ENCODE measurements around the gene GUCD1.

GUCD1 gene

DNA sequence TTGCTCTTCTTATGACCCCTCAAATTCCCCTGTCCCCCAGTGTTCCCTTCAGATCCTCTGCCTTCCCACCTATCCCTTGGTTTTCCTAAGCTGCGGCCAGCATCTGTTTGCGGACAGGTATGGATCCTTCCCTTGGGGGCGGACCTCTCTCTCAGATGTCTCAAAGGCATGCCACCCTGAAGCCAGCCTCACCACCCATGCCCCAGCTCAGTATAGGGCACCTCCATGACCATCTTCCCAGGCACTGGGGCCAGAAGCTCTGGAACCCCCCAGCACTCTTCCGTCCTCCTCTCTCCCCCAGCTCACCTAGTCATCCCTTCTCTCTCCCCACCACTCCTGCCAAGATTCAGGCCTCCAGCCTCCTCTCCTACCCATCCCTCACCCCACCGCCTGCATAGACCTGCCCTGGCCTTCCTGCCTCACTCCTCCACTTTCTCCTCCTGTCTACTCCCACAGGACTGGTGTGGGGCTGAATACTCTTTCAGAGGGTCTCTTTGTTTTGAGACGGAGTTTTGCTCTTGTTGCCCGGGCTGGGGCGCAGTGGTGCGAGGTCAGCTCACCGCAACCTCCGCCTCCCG lies 35.7 kb upstream of the GUCD1 start:
- no peak for DNase-seq (ENCODE audit: low read depth in 2 of 2, low spot score in 1 of 2)

DNA sequence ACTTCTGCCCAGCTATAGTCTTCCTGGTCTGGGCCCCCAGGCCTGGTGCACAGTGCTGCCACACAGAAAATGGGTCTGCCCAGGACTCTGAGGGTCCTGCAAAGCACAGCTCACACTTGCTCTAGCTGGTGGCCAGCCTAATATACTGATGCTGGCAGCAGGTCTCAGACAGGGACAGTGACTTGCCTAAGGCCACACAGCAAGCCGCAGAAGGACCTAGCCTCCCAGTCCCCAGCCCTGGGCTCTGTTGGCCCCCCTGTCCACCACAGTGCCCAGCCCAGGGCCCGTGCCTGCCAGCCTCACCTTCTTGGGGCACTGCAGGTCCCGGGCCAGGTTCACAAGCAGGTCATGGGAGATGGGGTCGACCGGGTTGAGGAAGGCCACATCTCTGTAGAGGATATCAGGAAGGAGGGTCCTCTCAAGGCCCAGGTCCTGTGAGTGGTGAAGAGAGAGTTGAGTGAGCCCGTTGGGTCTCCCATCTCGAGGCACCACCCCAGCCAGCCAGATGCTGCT lies 34.6 kb upstream of the GUCD1 start:
- DNase-seq (ENCODE audit: low read depth in 2 of 2, low spot score in 1 of 2), result no peak

DNA sequence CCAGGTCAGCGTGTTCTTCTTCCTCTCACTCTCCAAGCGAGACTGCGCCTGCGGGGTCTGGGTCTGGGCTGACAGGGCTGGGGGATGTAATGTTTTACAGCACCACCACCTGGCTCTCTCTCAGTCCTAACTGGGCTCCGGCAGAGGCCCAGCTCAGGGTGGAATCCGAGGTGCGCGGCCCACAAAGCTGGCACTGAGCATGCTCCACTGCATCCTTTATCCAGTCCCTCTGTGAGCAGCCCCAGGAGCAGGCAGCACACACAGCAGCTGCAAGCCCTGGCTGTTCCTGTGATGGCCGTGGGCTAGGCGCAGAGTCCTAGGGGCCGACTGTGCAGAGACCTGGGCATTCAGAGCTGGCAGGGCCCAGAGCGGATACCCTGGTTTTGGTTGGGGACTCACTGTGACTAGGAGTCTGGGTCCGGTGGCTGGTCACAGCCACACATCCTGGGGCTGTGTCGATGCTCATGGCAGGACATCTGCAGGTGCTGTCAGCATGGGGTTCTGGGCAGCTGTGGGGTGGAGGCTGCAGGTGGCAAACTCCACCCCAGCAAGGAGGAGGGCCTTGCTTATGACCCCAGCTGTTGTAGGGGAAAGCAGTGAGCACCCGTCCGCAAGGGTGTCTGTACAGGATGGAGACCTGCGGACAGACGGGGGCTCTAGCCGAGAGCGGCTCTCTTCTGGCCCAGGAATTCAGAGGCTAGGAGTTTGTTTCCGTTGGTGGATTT lies 34.0 kb upstream of the GUCD1 start:
- no peak for DNase-seq (ENCODE audit: low read depth in 2 of 2, low spot score in 1 of 2)

DNA sequence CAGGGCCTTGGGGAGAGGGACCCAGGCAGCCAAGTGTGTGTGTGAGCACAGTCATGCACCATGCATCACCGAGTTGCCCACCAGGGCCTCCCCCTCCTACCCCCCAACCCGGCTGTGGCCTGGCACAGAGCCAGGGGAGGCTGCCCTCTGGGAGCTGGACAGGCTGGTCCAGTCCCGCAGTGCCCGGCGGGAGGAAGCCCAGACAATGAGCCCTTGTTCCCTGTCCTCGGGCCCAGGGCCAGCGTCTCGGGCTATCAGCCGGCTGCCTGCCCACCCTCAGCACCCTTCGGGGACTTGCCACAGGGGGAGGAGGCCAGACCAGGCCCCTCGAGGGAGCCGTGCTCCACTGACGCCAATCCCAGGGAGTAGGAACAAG lies 33.4 kb upstream of the GUCD1 start:
- DNase-seq (ENCODE audit: low read depth in 2 of 2, low spot score in 1 of 2), result no peak

DNA sequence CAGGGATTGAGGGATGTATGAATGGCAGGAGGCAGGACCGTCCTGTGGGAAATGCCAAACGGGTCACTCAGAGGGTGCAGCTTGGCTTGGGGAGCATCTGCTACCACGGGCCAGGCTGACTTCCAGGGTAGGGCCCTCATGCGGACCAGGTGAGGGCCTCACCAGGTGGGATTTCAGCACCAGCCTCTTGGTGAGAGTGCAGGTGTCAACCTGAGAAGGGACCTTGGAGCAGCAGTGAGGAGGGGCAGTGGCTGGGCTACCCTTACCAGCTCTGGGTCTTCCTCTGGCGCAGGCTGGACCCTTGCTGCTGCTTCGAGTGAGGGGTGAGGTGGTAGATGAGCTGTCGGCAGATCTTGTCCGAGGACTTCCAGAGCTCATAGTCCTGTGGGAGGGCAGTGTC lies 33.0 kb upstream of the GUCD1 start:
- no peak for DNase-seq (ENCODE audit: low read depth in 2 of 2, low spot score in 1 of 2)

DNA sequence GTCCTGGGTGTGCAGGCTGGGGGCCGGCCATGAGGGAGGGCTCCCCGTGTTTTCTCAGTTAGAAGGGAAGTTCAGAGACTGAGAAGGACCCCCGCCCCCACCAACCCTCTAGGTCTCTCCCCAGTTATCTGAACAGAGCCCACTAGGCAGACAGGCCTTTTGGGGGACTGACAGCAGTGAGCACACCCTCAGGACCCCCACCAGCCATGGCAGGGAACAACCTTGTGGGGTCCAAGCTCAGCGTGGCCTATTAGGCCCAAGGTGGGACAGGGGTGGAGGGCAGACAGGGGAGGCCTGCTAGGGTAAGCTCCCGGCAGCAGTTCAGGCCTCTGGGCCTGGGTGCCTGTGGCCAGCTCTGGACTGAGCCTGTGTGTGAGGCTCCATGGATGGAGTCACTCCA lies 32.3 kb upstream of the GUCD1 start:
- no peak for DNase-seq (ENCODE audit: low read depth in 2 of 2, low spot score in 1 of 2)

DNA sequence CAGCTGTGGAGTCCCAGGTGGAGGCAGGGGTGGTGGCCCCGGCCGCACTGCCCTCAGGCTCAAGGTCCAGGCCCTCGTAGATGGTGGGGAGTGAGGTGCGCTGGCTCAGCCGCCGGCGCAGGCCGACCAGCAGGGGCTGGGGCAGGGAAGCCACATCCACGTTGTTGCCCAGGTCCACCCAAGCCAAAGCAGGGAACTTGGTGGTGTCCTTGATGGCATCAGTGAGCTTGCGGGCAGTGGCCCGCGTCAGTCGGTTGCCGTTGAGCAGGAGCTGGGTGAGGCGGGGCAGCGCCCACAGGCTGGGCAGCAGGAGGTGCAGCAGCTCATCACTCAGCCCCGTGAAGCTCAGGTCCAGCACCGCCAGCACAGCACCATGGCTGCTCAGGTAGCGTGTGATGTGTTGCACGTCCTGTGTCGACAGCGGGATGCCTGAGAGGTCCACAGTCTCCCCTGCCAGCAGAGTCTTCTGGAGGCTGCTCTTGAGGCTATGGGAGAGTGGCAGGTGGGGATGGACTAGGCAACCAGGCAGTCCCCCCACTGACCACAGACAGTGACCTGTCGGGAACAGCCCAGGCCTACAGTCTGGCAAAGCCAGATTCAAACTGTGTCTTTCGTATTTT lies 31.1 kb upstream of the GUCD1 start:
- no peak for DNase-seq (ENCODE audit: low read depth in 2 of 2, low spot score in 1 of 2)

DNA sequence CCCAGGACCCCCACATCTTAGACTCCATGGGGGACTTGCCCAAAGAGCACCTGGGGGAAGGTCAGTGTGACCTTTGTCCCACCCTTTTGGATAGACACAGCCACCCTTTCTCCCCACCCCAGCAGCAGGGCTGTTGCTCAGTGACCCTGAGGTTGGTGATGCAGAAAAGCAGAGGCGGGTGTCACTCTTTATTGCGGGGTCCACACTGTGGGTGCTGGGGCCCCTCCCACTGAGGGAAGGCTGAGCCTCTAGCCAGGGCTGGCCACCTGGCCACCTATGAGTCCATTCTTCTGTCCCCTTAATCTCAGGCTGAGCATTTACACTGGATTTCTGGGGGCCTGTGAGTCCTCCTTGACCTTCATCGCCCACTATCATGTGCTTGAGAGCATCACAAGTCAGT lies 30.5 kb upstream of the GUCD1 start:
- no peak for DNase-seq (ENCODE audit: low read depth in 2 of 2, low spot score in 1 of 2)

DNA sequence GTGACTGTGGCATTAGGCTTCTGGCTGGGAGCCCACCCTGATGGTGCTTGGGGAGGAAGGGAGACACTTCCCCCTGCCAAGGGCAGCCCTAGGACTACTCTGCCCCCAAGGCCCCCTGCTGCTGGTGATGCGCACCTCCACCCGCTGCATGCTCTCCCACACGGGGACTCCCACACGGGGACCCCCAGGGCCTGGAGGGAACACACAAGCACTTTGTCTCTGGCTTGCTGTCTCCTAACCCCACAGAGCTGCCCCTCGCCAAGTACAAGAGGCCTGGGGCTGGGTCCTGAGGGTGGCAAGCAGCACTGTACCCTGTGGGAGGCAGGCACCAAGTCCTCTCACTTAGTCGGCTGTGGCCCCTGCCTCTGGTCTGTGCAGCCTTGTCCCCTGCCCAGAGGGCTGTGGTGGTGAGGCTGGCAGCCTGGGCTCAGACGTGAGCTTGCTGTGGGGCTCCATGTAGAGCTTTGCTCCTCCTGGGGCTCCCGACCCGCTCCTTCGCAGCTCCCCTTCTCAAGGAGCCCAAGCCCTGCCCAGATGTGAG lies 30.0 kb upstream of the GUCD1 start:
- DNase-seq (ENCODE audit: low read depth in 2 of 2, low spot score in 1 of 2), result no peak

DNA sequence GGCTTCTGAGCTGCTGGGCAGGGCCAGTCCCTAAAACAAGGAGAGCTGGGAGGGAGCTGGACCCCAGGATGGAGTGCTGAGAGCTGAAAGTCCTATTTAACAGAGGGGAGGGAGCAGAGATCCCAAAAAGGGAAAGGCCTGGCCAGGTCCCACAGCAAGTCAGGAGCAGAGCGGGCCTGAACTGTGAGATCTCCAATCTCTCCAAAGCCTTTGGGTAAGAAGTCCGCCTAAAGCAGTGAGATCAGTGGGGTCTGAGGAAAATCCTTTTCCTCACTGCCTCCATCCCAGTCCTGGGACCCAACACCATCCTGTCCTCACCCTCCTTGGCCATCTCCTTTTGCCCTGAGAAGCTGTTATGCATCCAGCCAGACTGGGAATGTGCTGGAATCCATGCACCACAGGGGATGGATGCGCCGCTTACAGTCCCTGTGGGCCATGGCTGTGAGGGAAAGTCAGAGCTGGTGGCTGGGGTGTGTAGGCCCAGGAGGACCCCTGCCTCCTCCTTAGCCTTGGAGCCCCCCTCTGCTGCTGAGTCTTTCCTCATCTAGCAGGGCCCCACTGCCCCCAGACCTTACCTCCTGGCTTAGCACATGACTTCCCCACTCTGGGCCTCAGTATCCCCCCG lies 29.3 kb upstream of the GUCD1 start:
- DNase-seq (ENCODE audit: low read depth in 2 of 2, low spot score in 1 of 2), result no peak

DNA sequence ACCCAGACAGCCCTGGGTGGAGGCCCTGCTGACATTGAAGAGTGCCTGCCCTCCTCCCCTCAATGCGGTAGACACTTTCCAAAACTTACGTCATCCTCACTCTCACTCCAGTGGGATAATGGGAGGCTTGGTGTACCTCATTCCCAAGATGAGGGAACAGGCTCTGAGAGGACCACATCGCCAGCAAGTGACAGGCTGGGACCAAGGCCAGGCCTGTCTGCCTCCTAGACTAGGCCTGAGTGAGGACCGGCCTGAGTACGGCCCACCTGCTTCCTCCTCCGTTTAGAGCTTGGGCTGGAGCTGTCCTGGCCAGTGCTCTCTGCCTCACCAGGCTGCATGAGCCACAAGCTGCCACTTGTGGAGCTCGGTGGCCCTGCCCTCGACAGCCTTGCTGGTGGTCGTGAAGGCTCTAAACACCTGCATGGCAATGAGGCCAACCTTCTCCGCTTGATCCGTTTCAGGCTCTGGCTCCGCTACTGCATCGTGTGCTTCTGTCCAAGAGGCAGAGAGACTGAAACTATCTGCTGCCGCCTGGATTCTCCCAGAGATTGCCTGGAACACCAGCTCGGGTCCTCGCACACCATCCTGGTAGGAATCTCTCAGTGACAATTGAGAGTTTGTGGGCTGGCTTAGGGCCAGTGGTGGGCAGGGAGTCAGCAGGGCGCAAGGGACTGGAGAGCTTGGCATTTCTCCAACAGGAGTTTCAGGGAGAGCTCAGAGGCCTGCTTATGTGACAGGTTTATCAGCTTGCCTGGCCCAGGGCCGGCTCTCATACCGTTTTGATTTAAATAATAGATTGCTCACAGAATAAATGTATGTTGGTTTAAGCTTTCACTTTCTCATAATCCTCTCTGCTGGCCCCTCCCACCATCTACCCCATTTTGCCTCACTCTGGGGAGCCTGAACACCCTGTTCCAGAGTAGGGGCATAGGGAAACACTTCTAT lies 28.6 kb upstream of the GUCD1 start:
- no peak for DNase-seq (ENCODE audit: low read depth in 2 of 2, low spot score in 1 of 2)

DNA sequence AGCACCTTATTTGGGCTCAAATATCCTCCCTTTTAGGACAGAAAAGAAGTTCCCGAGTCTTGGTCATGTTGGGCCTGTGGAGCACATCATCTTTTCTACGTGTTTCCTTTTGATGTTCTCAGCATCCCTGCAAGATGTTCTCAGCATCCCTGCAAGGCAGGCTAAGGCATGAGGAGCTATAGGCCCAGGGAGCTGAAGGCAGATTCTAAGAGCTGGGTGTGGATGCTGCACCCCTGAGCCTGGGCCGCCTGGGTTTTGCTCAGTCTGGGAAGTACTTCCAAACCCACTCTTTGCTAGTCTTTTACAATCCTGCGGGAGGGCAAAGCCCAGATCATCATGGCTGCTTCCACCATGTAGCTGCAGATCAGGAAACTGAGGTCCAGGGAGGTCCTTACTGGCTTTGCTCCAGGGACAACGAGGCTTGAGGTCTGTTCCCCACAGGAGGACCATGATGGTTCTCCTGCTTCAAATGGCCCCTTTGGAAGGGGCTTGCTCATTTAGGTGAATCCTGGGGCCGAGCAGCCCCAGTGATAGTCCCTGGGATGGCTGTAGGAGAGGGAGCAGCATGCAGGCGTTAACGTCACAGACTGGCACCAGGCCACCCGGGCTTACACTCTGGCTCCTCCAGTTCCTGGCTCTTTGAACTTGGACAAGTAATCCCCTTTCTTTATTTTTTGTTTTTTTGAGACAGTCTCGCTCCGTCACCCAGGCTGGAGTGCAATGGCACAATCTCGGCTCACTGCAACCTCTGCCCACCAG lies 27.3 kb upstream of the GUCD1 start:
- no peak for DNase-seq (ENCODE audit: low read depth in 2 of 2, low spot score in 1 of 2)

DNA sequence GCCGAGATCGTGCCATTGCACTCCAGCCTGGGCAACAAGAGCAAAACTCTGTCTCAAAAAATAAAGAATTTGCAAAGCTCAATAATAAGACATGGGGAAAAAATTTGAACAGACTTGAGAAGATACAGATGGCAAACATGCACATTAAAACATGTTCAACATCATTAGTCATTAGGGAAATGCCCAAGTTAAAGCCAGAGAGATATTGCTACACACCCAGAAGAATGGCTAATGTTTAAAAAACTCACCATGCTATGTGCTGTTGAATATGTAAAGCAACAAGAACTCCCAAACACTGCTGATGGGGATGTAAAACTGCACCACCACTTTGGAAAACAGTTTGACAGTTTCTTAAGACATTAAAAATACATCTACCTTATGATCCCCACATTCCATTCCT lies 25.3 kb upstream of the GUCD1 start:
- DNase-seq (ENCODE audit: low read depth in 2 of 2, low spot score in 1 of 2), result no peak

DNA sequence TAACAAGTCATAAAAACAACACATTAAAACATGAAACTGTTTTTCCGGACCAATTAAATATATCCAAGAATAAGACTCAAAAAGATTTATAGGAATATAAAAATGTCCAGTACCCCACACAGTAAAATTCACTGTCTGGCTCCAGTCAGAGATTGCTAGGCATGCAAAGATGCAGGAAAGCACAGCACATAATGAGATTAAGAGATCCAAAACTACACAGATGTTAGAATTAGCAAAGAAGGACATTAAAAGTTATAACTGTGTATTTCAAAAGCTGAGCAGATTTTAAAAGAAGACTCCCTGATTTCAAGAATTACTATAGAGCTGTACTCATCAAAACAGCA lies 24.3 kb upstream of the GUCD1 start:
- DNase-seq (ENCODE audit: low read depth in 2 of 2, low spot score in 1 of 2), result no peak

DNA sequence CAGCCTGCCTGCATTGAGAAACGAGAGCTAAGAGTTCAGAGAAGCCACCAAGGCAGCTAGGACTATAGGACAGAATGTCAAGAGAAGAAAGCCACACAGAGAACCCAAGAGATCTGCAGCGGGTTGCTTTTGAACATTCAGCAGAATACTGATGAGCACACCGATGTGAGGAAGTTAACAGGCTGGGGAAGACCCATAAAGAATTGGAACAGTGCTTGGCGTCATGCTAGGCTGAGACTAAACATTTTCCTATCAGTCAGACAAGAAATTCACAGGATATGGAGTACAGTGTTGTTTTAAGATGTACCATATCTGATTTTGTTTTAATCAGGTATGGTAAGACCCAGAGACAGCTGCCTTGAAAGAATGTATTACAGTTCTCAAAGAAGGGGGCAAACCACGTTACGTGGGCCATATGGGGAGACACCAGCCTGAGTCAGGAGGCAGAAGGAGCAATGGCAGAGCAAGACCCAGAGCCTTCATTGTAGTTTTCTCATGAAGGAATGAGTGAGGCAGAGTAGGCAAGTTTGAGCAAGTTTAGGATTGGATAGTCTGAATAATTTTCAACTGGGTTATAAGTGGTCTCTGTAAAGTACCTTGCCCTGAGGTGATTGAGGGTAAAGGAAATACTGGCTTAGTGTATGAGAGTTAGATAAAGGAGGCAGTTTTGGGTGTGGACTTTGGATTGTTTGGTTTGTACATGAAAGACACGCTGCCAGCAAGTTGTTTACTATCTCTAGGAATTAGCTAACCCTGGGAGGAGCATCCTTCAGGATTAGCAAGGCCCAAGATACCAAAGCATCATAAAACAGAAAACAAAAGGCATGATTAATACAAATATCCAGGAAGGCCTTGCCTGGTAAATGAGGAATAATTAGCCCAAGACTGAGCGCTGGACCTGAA lies 23.7 kb upstream of the GUCD1 start:
- DNase-seq (ENCODE audit: low read depth in 2 of 2, low spot score in 1 of 2), result no peak

DNA sequence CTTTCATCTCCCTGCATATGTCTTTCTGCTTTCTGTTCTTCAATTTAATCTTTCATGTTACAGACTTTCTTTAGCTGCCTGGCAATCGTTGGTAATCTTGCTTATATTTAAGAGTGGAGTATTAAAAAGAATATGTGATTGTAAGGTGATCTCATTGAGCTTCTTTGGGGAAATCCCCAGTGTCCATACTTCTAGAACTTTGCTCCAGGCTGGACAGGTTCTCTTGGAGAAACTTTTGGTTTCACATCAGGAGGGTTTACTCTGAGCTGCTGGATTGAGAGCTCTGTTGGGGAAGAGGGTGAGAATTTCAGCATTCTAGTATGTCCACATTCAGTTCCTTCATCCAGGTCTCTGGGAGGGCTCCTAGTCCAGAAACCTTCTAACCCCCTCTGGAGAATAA lies 21.8 kb upstream of the GUCD1 start:
- DNase-seq (ENCODE audit: low read depth in 2 of 2, low spot score in 1 of 2), result no peak

DNA sequence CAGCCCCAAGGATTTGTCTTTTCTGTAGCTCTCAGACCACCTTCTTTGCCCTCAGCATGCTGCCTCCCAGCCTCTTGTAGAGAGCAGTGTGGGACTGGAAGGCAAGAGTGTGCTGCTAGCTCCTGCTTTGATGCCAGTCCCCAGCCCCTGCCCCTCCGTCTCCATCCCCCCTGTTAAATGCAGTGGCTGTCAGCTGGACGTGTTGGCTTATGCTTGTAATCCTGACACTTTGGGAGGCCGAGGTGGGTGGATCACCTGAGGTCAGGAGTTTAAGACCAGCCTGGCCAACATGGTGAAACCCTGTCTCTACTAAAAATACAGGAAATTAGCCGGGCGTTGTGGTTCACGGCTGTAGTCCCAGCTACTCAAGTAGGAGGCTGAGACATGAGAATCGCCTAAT lies 16.3 kb upstream of the GUCD1 start:
- no peak for DNase-seq (ENCODE audit: low read depth in 2 of 2, low spot score in 1 of 2)

DNA sequence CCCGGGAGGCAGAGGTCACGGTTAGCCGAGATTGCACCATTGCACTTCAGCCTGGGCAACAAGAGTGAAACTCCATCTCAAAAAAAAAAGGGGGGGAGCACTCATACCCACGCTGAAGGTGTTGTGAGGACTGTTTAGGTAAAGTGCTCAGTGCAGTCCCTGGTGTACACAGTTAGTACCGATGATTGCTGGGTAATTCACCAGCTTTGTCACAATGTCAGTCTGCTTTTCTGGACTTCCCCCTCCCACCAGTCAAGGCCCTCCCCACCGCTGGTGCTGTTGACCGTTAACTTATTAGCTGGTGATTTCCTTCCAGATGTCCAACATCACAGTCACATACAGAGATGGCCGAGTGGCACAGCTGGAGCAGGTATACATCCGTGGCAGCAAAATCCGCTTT lies 12.7 kb upstream of the GUCD1 start:
- DNase-seq (ENCODE audit: low read depth in 2 of 2, low spot score in 1 of 2), result no peak

DNA sequence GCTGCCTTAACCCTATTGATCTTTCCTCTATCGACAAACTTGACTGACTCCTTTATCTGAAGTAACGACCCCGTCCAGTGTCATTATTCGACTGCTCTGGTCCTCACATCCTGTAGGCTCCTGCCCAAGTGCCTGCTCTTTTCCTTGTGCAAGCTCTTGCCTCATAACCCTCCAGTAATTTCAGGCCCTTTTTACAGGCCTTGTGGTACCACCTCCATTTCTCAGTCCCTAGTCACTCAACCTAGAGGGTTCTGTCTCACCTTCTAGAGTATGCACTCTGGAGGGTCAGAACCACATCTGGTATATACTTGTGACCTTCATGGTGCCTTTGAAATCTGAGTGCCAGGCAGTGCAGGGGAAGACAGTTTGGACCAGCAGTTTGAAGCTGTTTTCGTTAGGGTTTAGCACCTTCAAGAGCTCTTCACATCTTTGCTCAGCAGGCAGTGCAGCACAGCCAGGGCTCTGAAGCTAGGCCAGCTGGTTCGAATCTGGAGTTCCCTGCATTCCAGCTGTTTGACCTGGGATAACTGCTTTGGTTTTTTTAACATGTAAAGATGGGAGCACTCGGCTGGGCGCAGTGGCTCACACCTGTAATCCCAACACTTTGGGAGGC lies 12.1 kb upstream of the GUCD1 start:
- DNase-seq (ENCODE audit: low read depth in 2 of 2, low spot score in 1 of 2), result no peak

Data from stimulated activated CD8-positive, alpha-beta memory T cell treated with anti-CD3 and anti-CD28 coated beads, Interleukin-4, amount 100 ng/mL, for 4 hours (primary cell).